OCI-LY1 (cell line): ENCODE data around the gene FOXN3.

Experiments used
- H2AFZ ChIP-seq: fragments of 200-600 bp; sonication (generic), shearing (Covaris generic); 2 replicates; pipeline ENCODE4 v1.6.0; 2014; ENCODE audit warnings: antibody characterized with exemption, mild to moderate bottlenecking, low read length
- H3F3A ChIP-seq: fragments of 200-600 bp; sonication (generic), shearing (Covaris generic); 2 replicates; pipeline ENCODE4 v1.6.0; 2014; ENCODE audit warnings: mild to moderate bottlenecking, antibody characterized with exemption, low read length, moderate library complexity; ENCODE audit not compliant: insufficient read depth
- H3K27ac ChIP-seq: fragments of 200-600 bp; sonication (generic); 2 replicates; pipeline ENCODE4 v1.5.1; 2014; ENCODE audit warnings: low read length, mixed run types, mild to moderate bottlenecking, low read depth; ENCODE audit not compliant: poor library complexity, severe bottlenecking
- H3K27me3 ChIP-seq: fragments of 200-600 bp; sonication (generic); 2 replicates; pipeline ENCODE4 v1.6.0; 2014; ENCODE audit warnings: antibody characterized with exemption, mild to moderate bottlenecking, low read length, moderate library complexity; ENCODE audit not compliant: insufficient read depth
- H3K36me3 ChIP-seq: fragments of 200-600 bp; sonication (generic); 2 replicates; pipeline ENCODE4 v1.6.1; 2014; ENCODE audit warnings: mild to moderate bottlenecking, antibody characterized with exemption, low read length, moderate library complexity, mixed read lengths; ENCODE audit not compliant: insufficient read depth
- H3K4me1 ChIP-seq: fragments of 200-600 bp; sonication (generic); 2 replicates; pipeline ENCODE4 v1.5.1; 2014; ENCODE audit warnings: mild to moderate bottlenecking, low read length, moderate library complexity; ENCODE audit not compliant: insufficient read depth, severe bottlenecking
- H3K4me2 ChIP-seq: fragments of 200-600 bp; sonication (generic), shearing (Covaris generic); 2 replicates; pipeline ENCODE4 v1.6.1; 2014; ENCODE audit warnings: low read length
- H3K4me3 ChIP-seq: fragments of 200-600 bp; sonication (generic); 2 replicates; pipeline ENCODE4 v1.5.1; 2014; ENCODE audit warnings: low read length, low read depth, mild to moderate bottlenecking, mixed read lengths; ENCODE audit not compliant: poor library complexity, severe bottlenecking
- H3K79me2 ChIP-seq: fragments of 200-600 bp; shearing (Covaris generic); 2 replicates; pipeline ENCODE4 v1.6.1; 2016; ENCODE audit warnings: mixed run types, low read length, mixed read lengths; ENCODE audit not compliant: insufficient read depth
- H3K9ac ChIP-seq: fragments of 200-600 bp; sonication (generic), shearing (Covaris generic); 2 replicates; pipeline ENCODE4 v1.6.1; 2014; ENCODE audit warnings: mild to moderate bottlenecking, low read length, mixed read lengths
- H3K9me2 ChIP-seq: fragments of 200-600 bp; sonication (generic), shearing (Covaris generic); 2 replicates; pipeline ENCODE4 v1.6.1; 2014; ENCODE audit warnings: low read depth, mild to moderate bottlenecking, low read length, mixed read lengths
- H3K9me3 ChIP-seq: fragments of 200-600 bp; shearing (Covaris generic); 2 replicates; pipeline ENCODE4 v1.6.1; 2014; ENCODE audit warnings: low read length, mixed read lengths
- H4K20me1 ChIP-seq: fragments of 200-600 bp; sonication (generic), shearing (Covaris generic); 2 replicates; pipeline ENCODE4 v1.6.0; 2016; ENCODE audit warnings: mild to moderate bottlenecking, low read length; ENCODE audit not compliant: insufficient read depth
- CTCF ChIP-seq: fragments of 200-600 bp; sonication (generic), shearing (Covaris generic); IDR thresholded peaks from 2 replicates; pipeline ENCODE4 v1.5.1; 2017; ENCODE audit warnings: mild to moderate bottlenecking, antibody characterized with exemption, low read length, moderate library complexity, mixed read lengths
- EZH2 ChIP-seq: fragments of 200-600 bp; sonication (generic), shearing (Covaris generic); IDR thresholded peaks from 2 replicates; pipeline ENCODE4 v1.8.0; 2017; ENCODE audit warnings: borderline replicate concordance, mixed run types, mild to moderate bottlenecking, antibody characterized with exemption, low read length, moderate library complexity, mixed read lengths

The FOXN3 gene

GRCh38 chr14:89325299-89325883, 91.6 kb downstream of the FOXN3 start:
- TF ChIP-seq EZH2 (no peak), CTCF (no peak)
- no peak overlapping the region for H3K4me3 ChIP-seq
- H3K36me3 ChIP-seq: peaks cover 5% of the 10 kb centered on the region; the same call in 1 of the 2 replicates
- H4K20me1 ChIP-seq: no peaks in the 10 kb centered on the region
- peak overlapping the region; percentile 39 for H3K27ac ChIP-seq
- no peak overlapping the region for H3K9ac ChIP-seq
- no peaks in the 10 kb centered on the region for H3K9me3 ChIP-seq
- no peak overlapping the region for H3K4me2 ChIP-seq
- H3K4me1 ChIP-seq: peaks cover 55% of the 10 kb centered on the region
- H2AFZ ChIP-seq: no peak overlapping the region
- no peaks in the 10 kb centered on the region for H3K9me2 ChIP-seq
- peaks cover 6% of the 10 kb centered on the region; the same call in 1 of the 2 replicates for H3K79me2 ChIP-seq
- H3K27me3 ChIP-seq: no peaks in the 10 kb centered on the region
- H3F3A ChIP-seq: no peaks in the 10 kb centered on the region

GRCh38 chr14:89324501-89325298, 92.3 kb downstream of the FOXN3 start:
- peak overlapping the region; percentile 47; the same call in 1 of the 2 replicates for H3K4me2 ChIP-seq
- peaks cover 6% of the 10 kb centered on the region; the same call in 1 of the 2 replicates for H3K79me2 ChIP-seq
- peak overlapping the region; percentile 69 for H3K27ac ChIP-seq
- no peaks in the 10 kb centered on the region for H3F3A ChIP-seq
- no peaks in the 10 kb centered on the region for H3K9me3 ChIP-seq
- H3K27me3 ChIP-seq: no peaks in the 10 kb centered on the region
- peaks cover 5% of the 10 kb centered on the region for H3K36me3 ChIP-seq
- H3K9ac ChIP-seq: no peak overlapping the region; the same call in 1 of the 2 replicates
- no peak overlapping the region for H2AFZ ChIP-seq
- H4K20me1 ChIP-seq: no peaks in the 10 kb centered on the region
- H3K4me3 ChIP-seq: no peak overlapping the region
- H3K4me1 ChIP-seq: peaks cover 54% of the 10 kb centered on the region
- H3K9me2 ChIP-seq: no peaks in the 10 kb centered on the region
- TF ChIP-seq EZH2 (no peak), CTCF (no peak)

- no peaks in the 10 kb centered on the region for H3K9me3 ChIP-seq
- no peaks in the 10 kb centered on the region for H4K20me1 ChIP-seq
- H3F3A ChIP-seq: no peaks in the 10 kb centered on the region
- no peak for TF ChIP-seq CTCF
- TF ChIP-seq EZH2: no peak
- peaks cover under 1% of the 10 kb centered on the region for H3K36me3 ChIP-seq
- H3K9ac ChIP-seq: no peak overlapping the region
- no peaks in the 10 kb centered on the region for H3K9me2 ChIP-seq
- peaks cover 62% of the 10 kb centered on the region for H3K4me1 ChIP-seq
- H3K27ac ChIP-seq: no peak overlapping the region
- no peak overlapping the region for H3K4me3 ChIP-seq
- no peak overlapping the region for H2AFZ ChIP-seq
- H3K27me3 ChIP-seq: no peaks in the 10 kb centered on the region
- no peak overlapping the region for H3K4me2 ChIP-seq
- no peaks in the 10 kb centered on the region; the same call in 1 of the 2 replicates for H3K79me2 ChIP-seq
Measured at GRCh38 chr14:89320381-89321000, 96.5 kb downstream of the FOXN3 start.
